SU-DHL-6 (cell line): ENCODE results near the gene SCUBE1.

Experiments
- H2AFZ ChIP-seq: fragments of 200-600 bp; sonication (generic); 2 replicates; pipeline ENCODE4 v1.6.1; 2014; ENCODE audit warnings: low read depth, mild to moderate bottlenecking, moderate library complexity, mixed read lengths, antibody characterized with exemption, low read length; ENCODE audit not compliant: severe bottlenecking
- H3F3A ChIP-seq: fragments of 200-600 bp; shearing (Covaris generic); 2 replicates; pipeline ENCODE4 v1.6.0; 2016; ENCODE audit warnings: antibody characterized with exemption, mild to moderate bottlenecking; ENCODE audit not compliant: insufficient read depth
- H3K27ac ChIP-seq: fragments of 200-600 bp; sonication (generic); 2 replicates; pipeline ENCODE4 v1.5.1; 2016; ENCODE audit warnings: low read depth, mild to moderate bottlenecking, low read length, moderate library complexity, mixed read lengths
- H3K27me3 ChIP-seq: fragments of 200-600 bp; sonication (generic), shearing (Covaris generic); 2 replicates; pipeline ENCODE4 v1.6.0; 2014; ENCODE audit warnings: mild to moderate bottlenecking, low read length
- H3K36me3 ChIP-seq: fragments of 200-600 bp; sonication (generic); 2 replicates; pipeline ENCODE4 v1.6.1; 2014; ENCODE audit warnings: mild to moderate bottlenecking, low read length, mixed read lengths
- H3K4me2 ChIP-seq: fragments of 300-600, 200-600 bp; shearing (Covaris generic), sonication (generic); 2 replicates; pipeline ENCODE4 v1.6.0; 2014; ENCODE audit warnings: low read length, low read depth, mild to moderate bottlenecking; ENCODE audit not compliant: poor library complexity, severe bottlenecking
- H3K4me3 ChIP-seq: fragments of 200-600 bp; sonication (generic); 2 replicates; pipeline ENCODE4 v1.5.1; 2014; ENCODE audit warnings: antibody characterized with exemption, low read length, mild to moderate bottlenecking, mixed read lengths; ENCODE audit not compliant: insufficient read depth, poor library complexity, severe bottlenecking
- H3K79me2 ChIP-seq: fragments of 200-600 bp; sonication (generic); 2 replicates; pipeline ENCODE4 v1.6.1; 2014; ENCODE audit warnings: mild to moderate bottlenecking, low read length, moderate library complexity; ENCODE audit not compliant: insufficient read depth
- H3K9ac ChIP-seq: fragments of 200-600 bp; sonication (generic); 2 replicates; pipeline ENCODE4 v1.7.0; 2014; ENCODE audit warnings: mild to moderate bottlenecking, low read length
- H3K9me2 ChIP-seq: fragments of 200-600 bp; sonication (generic); replicated peaks from 2 replicates; pipeline ENCODE4 v1.6.1; 2014; ENCODE audit warnings: low read length; ENCODE audit not compliant: insufficient read depth
- H3K9me3 ChIP-seq: fragments of 200-600 bp; sonication (generic); 2 replicates; pipeline ENCODE4 v1.6.1; 2014; ENCODE audit warnings: low read length, mixed read lengths; ENCODE audit not compliant: insufficient read depth
- H4K20me1 ChIP-seq: fragments of 200-600 bp; sonication (generic); 2 replicates; pipeline ENCODE4 v1.6.1; 2014; ENCODE audit warnings: low read depth, mild to moderate bottlenecking, antibody characterized with exemption, low read length, moderate library complexity, mixed read lengths
- CTCF ChIP-seq: fragments of 200-600 bp; sonication (generic); IDR thresholded peaks from one replicate; pipeline ENCODE4 v1.5.1; 2017; ENCODE audit warnings: antibody characterized with exemption, mild to moderate bottlenecking, low read length, moderate library complexity; ENCODE audit not compliant: insufficient read depth, poor library complexity, severe bottlenecking
- EZH2phosphoT487 ChIP-seq: fragments of 200-600 bp; sonication (generic), shearing (Covaris generic); conservative IDR thresholded peaks from 2 replicates; pipeline ENCODE4 v1.6.1; 2018; ENCODE audit warnings: mild to moderate bottlenecking, antibody characterized with exemption, low read length, moderate library complexity, mixed read lengths

Gene SCUBE1

GRCh38 chr22:43312608-43313007 is 30.6 kb downstream of the SCUBE1 start:
- Histone ChIP-seq H3K9me2 (no peaks in the 10 kb centered on the region), H3K9me3 (no peaks in the 10 kb centered on the region), H3K9ac (no peak overlapping the region), H3K79me2 (no peaks in the 10 kb centered on the region), H3K27me3 (no peaks in the 10 kb centered on the region), H3K4me3 (no peak overlapping the region), H3F3A (no peaks in the 10 kb centered on the region), H3K4me2 (no peak overlapping the region), H2AFZ (no peak overlapping the region), H3K27ac (no peak overlapping the region), H3K36me3 (no peaks in the 10 kb centered on the region), H4K20me1 (no peaks in the 10 kb centered on the region)
- TF ChIP-seq CTCF, result no peak
- no peak for TF ChIP-seq EZH2phosphoT487

GRCh38 chr22:43310798-43311197 is 32.4 kb downstream of the SCUBE1 start:
- Histone ChIP-seq H3K9ac (no peak overlapping the region), H3K9me3 (no peaks in the 10 kb centered on the region), H3K4me3 (no peak overlapping the region), H3K4me2 (no peak overlapping the region), H3K79me2 (no peaks in the 10 kb centered on the region), H3K9me2 (no peaks in the 10 kb centered on the region), H3K27ac (no peak overlapping the region), H4K20me1 (no peaks in the 10 kb centered on the region), H2AFZ (no peak overlapping the region), H3K27me3 (no peaks in the 10 kb centered on the region), H3K36me3 (no peaks in the 10 kb centered on the region), H3F3A (no peaks in the 10 kb centered on the region)
- TF ChIP-seq CTCF (no peak), EZH2phosphoT487 (no peak)

- H3K4me2 ChIP-seq, result no peak overlapping the region
- no peak overlapping the region for H3K27ac ChIP-seq
- no peak for TF ChIP-seq EZH2phosphoT487
- TF ChIP-seq CTCF, result no peak
These were observed 32.9 kb downstream of the SCUBE1 start for GRCh38 chr22:43310311-43310710.

GRCh38 chr22:43308836-43309235 is 34.3 kb downstream of the SCUBE1 start:
- no peaks in the 10 kb centered on the region for H3F3A ChIP-seq
- no peaks in the 10 kb centered on the region for H3K79me2 ChIP-seq
- no peaks in the 10 kb centered on the region for H3K36me3 ChIP-seq
- no peaks in the 10 kb centered on the region for H3K27me3 ChIP-seq
- no peak overlapping the region for H3K27ac ChIP-seq
- TF ChIP-seq EZH2phosphoT487 (no peak), CTCF (no peak)
- H3K4me3 ChIP-seq, result no peak overlapping the region
- no peaks in the 10 kb centered on the region for H3K9me3 ChIP-seq
- no peaks in the 10 kb centered on the region for H4K20me1 ChIP-seq
- H3K4me2 ChIP-seq, result no peak overlapping the region
- H2AFZ ChIP-seq, result no peak overlapping the region
- no peaks in the 10 kb centered on the region for H3K9me2 ChIP-seq
- H3K9ac ChIP-seq, result no peak overlapping the region

More at GRCh38 chr22:43310311-43310710, 32.9 kb downstream of the SCUBE1 start:
- Histone ChIP-seq H4K20me1 (no peaks in the 10 kb centered on the region), H3K36me3 (no peaks in the 10 kb centered on the region), H3K27me3 (no peaks in the 10 kb centered on the region), H3K9me3 (no peaks in the 10 kb centered on the region), H2AFZ (no peak overlapping the region), H3K79me2 (no peaks in the 10 kb centered on the region), H3K4me3 (no peak overlapping the region), H3K9me2 (no peaks in the 10 kb centered on the region), H3K9ac (no peak overlapping the region), H3F3A (no peaks in the 10 kb centered on the region)
